NT2/D1 (cell line): ENCODE measurements around the gene SMTNL1.

ENCODE experiments used
- SUZ12 ChIP-seq: IDR thresholded peaks from 2 replicates; pipeline ENCODE4 v1.6.1; 2011; ENCODE audit not compliant: insufficient read length, insufficient read depth; ENCODE audit errors: extremely low read depth
- YY1 ChIP-seq: IDR thresholded peaks from 2 replicates; pipeline ENCODE4 v1.6.1; 2011; ENCODE audit not compliant: insufficient read length, insufficient read depth

- TF ChIP-seq YY1 (no peak), SUZ12 (no peak)
These were observed 39.8 kb upstream of the SMTNL1 start for GRCh38 chr11:57497303-57498247.
